AG04449 (cell line): Measurements from ENCODE around the gene KLF13.

Experiments used
- CTCF ChIA-PET: fragments of 350-600 bp; formaldehyde crosslinking; extraction: SDS; loops from one replicate; lab custom pipeline; 2021; ENCODE audit warnings: antibody characterized with exemption; lab: Yijun Ruan, JAX
- POLR2A ChIA-PET: fragments of 400-600, 350-600 bp; formaldehyde crosslinking; extraction: SDS; loops from one replicate; lab custom pipeline; 2020; ENCODE audit warnings: antibody characterized with exemption, inconsistent platforms; lab: Yijun Ruan, JAX
- DNase-seq: peaks from one replicate; pipeline ENCODE4 v3.0.0-alpha.2; 2010; ENCODE audit warnings: low read depth, low spot score
- H3K4me3 ChIP-seq: 2 replicates; pipeline ENCODE4 v1.5.1; 2011; ENCODE audit warnings: low read depth, mild to moderate bottlenecking, control low read depth, low read length
- CTCF ChIP-seq: IDR thresholded peaks from one replicate; pipeline ENCODE4 v1.5.1; 2011; ENCODE audit warnings: mild to moderate bottlenecking, moderate library complexity, low read length, control low read depth, inconsistent platforms; ENCODE audit not compliant: insufficient read depth; ENCODE audit errors: missing control alignments

Gene KLF13

GRCh38 chr15:31280046-31280830 lies 46.4 kb upstream of the KLF13 start:
- no peak for DNase-seq
- no peak overlapping the region for H3K4me3 ChIP-seq
- ChIA-PET POLR2A (interaction anchor here (0.6 kb wide), 1 partner anchor 19 kb away, joined by 3 read pairs; no protein-coding TSS in a partner anchor), CTCF (interaction anchor here (1.4 kb wide), 1 partner anchor 18 kb away, joined by 3 read pairs; no protein-coding TSS in a partner anchor)
- no peak for TF ChIP-seq CTCF

GRCh38 chr15:31280831-31281216 lies 45.8 kb upstream of the KLF13 start:
- DNase-seq: no peak
- POLR2A ChIA-PET: interaction anchor here (0.6 kb wide), 1 partner anchor 19 kb away, joined by 3 read pairs; no protein-coding TSS in a partner anchor
- H3K4me3 ChIP-seq: no peak overlapping the region
- CTCF ChIA-PET: interaction anchor here (1.4 kb wide), 1 partner anchor 17 kb away, joined by 3 read pairs; no protein-coding TSS in a partner anchor
- no peak for TF ChIP-seq CTCF

- no peak for TF ChIP-seq CTCF
- H3K4me3 ChIP-seq: no peak overlapping the region
- CTCF ChIA-PET: no interaction called here
- DNase-seq: no peak
- POLR2A ChIA-PET: no interaction called here
These were observed 43.6 kb upstream of the KLF13 start for GRCh38 chr15:31283043-31283442.

- ChIA-PET POLR2A (no interaction called here), CTCF (no interaction called here)
These were observed 40.8 kb upstream of the KLF13 start for GRCh38 chr15:31285772-31286261.

GRCh38 chr15:31291048-31291578 lies 35.5 kb upstream of the KLF13 start:
- no peak for TF ChIP-seq CTCF
- no peak overlapping the region for H3K4me3 ChIP-seq
- ChIA-PET CTCF (no interaction called here), POLR2A (no interaction called here)
- no peak for DNase-seq

More at GRCh38 chr15:31285772-31286261, 40.8 kb upstream of the KLF13 start:
- DNase-seq: no peak
- no peak overlapping the region for H3K4me3 ChIP-seq
- no peak for TF ChIP-seq CTCF

GRCh38 chr15:31292391-31293015 lies 34.1 kb upstream of the KLF13 start:
- CTCF ChIA-PET: no interaction called here

More at GRCh38 chr15:31292391-31293015, 34.1 kb upstream of the KLF13 start:
- TF ChIP-seq CTCF: no peak
- H3K4me3 ChIP-seq: no peak overlapping the region
- POLR2A ChIA-PET: no interaction called here
- no peak for DNase-seq
